RCC 7860 (cell line): ENCODE results near the gene ASMTL.
"Not testable (repeated sequence)": the region's sequence is repeated elsewhere in the genome, so short reads cannot be mapped to it uniquely, and the experiment has no call there.

Experiments used
- DNase-seq: peaks from one replicate; pipeline ENCODE4 v3.0.0-alpha.2; 2015; ENCODE audit warnings: low spot score
- FAIRE-seq: peaks from 2 replicates; lab custom pipeline; 2012; peaks lifted over from hg19 to GRCh38; lab: Jason Lieb, UNC

The ASMTL gene

GRCh38 chrX:1435241-1435895 lies 17.3 kb downstream of the ASMTL start:
- DNase-seq, result no peak
- no peak for FAIRE-seq

- DNase-seq (no peak), FAIRE-seq (no peak)
These were observed 17.9 kb downstream of the ASMTL start for GRCh38 chrX:1434871-1435240.

- DNase-seq (no peak), FAIRE-seq (no peak)
These were observed 18.9 kb downstream of the ASMTL start for GRCh38 chrX:1433646-1434357.

GRCh38 chrX:1430451-1430850 lies 22.3 kb downstream of the ASMTL start:
- DNase-seq, result no peak
- FAIRE-seq, result no peak

GRCh38 chrX:1427756-1428155 lies 25.0 kb downstream of the ASMTL start:
- FAIRE-seq (no peak), DNase-seq (no peak)

- not testable (repeated sequence) for DNase-seq, FAIRE-seq
These were observed 26.4 kb downstream of the ASMTL start for GRCh38 chrX:1426321-1426720.

- DNase-seq (no peak), FAIRE-seq (no peak)
These were observed 27.3 kb downstream of the ASMTL start for GRCh38 chrX:1425381-1425780.

GRCh38 chrX:1424147-1424851 lies 28.4 kb downstream of the ASMTL start:
- DNase-seq (no peak), FAIRE-seq (no peak)

GRCh38 chrX:1423215-1423614 lies 29.5 kb downstream of the ASMTL start:
- FAIRE-seq, result no peak
- DNase-seq, result no peak

- FAIRE-seq (no peak), DNase-seq (no peak)
These were observed 30.6 kb downstream of the ASMTL start for GRCh38 chrX:1422135-1422465.

- DNase-seq (no peak), FAIRE-seq (no peak)
These were observed 31.1 kb downstream of the ASMTL start for GRCh38 chrX:1421433-1422134.

- FAIRE-seq, result no peak
- DNase-seq, result no peak
These were observed 32.3 kb downstream of the ASMTL start for GRCh38 chrX:1420371-1420770.

- no peak for FAIRE-seq
- no peak for DNase-seq
These were observed 33.0 kb downstream of the ASMTL start for GRCh38 chrX:1419545-1420355.

GRCh38 chrX:1418901-1419544 lies 33.7 kb downstream of the ASMTL start:
- no peak for DNase-seq
- FAIRE-seq, result no peak

- FAIRE-seq, result no peak
- no peak for DNase-seq
These were observed 34.6 kb downstream of the ASMTL start for GRCh38 chrX:1417921-1418771.

GRCh38 chrX:1416965-1417760 lies 35.5 kb downstream of the ASMTL start:
- DNase-seq (no peak), FAIRE-seq (no peak)

- DNase-seq (no peak), FAIRE-seq (no peak)
These were observed 36.4 kb downstream of the ASMTL start for GRCh38 chrX:1416327-1416784.

GRCh38 chrX:1412551-1413161 lies 40.1 kb downstream of the ASMTL start:
- FAIRE-seq, result no peak
- DNase-seq, result no peak
